H1 (cell line): Measurements from ENCODE around the gene NUB1. TPM values are rescaled to one million over a fixed set of nuclear protein-coding genes. Genes with fewer than 3 reads are reported as not detected.

Experiments used
- BCL11A ChIP-seq, 2 experiments: IDR thresholded peaks; one replicate each; pipeline ENCODE4 v1.6.1; 2011; ENCODE audit warnings: low read depth in 2 of 2, low read length in 2 of 2, mild to moderate bottlenecking in 2 of 2
- CHD7 ChIP-seq: fragments of 300-600 bp; sonication (generic); IDR thresholded peaks from 2 replicates; pipeline ENCODE4 v1.7.1; 2012; ENCODE audit warnings: low read length, moderate library complexity, mild to moderate bottlenecking, inconsistent platforms; ENCODE audit not compliant: insufficient replicate concordance
- FOSL1 ChIP-seq: IDR thresholded peaks from 2 replicates; pipeline ENCODE4 v1.6.1; 2011; ENCODE audit warnings: mild to moderate bottlenecking, low read depth, low read length, moderate library complexity; ENCODE audit not compliant: insufficient read depth
- GTF2F1 ChIP-seq: IDR thresholded peaks from 2 replicates; pipeline ENCODE4 v1.6.1; 2012; ENCODE audit warnings: low read depth, low read length, improper control_type of control experiment, borderline replicate concordance
- RAD21 ChIP-seq, 2 experiments: IDR thresholded peaks in 1 of 2; conservative IDR thresholded peaks in 1 of 2; 2 replicates each; pipeline ENCODE4 v1.6.1; 2011; ENCODE audit warnings: low read depth in 2 of 2, low read length in 2 of 2, improper control_type of control experiment in 1 of 2, inconsistent platforms in 1 of 2, mild to moderate bottlenecking in 1 of 2, moderate library complexity in 1 of 2
- polyA plus RNA-seq, 7 experiments: library from polyadenylated mRNA; depleted of rRNA in 3 of 7; stranded (reverse) in 5 of 7; unstranded in 2 of 7; fragments of >200 nt in 5 of 7; fragments of 200-250 nt in 2 of 7; gene quantifications; 1 replicate in 5 of 7; 2 replicates in 1 of 7; 4 replicates in 1 of 7; pipeline versions ENCODE4 v1.2.1 to v1.2.3, GENCODE V29; 2011 to 2013; ENCODE audit warnings: missing spikeins in 2 of 7, mixed read lengths in 2 of 7
- total RNA-seq: library from RNA; stranded (reverse); fragmentation: NEBNext Ultra II Directional; extraction: Animal tissue kit (Norgen Biotek cat#: 25700); gene quantifications from 2 replicates; pipeline ENCODE4 v1.2.1, GENCODE V29; 2021

Gene NUB1
- total and polyA plus RNA-seq, 2 of the 8 experiments (the other 6 are each of a cell fraction or from before 2014, with no cell fraction given) = 22.1 to 43.5 TPM

DNA sequence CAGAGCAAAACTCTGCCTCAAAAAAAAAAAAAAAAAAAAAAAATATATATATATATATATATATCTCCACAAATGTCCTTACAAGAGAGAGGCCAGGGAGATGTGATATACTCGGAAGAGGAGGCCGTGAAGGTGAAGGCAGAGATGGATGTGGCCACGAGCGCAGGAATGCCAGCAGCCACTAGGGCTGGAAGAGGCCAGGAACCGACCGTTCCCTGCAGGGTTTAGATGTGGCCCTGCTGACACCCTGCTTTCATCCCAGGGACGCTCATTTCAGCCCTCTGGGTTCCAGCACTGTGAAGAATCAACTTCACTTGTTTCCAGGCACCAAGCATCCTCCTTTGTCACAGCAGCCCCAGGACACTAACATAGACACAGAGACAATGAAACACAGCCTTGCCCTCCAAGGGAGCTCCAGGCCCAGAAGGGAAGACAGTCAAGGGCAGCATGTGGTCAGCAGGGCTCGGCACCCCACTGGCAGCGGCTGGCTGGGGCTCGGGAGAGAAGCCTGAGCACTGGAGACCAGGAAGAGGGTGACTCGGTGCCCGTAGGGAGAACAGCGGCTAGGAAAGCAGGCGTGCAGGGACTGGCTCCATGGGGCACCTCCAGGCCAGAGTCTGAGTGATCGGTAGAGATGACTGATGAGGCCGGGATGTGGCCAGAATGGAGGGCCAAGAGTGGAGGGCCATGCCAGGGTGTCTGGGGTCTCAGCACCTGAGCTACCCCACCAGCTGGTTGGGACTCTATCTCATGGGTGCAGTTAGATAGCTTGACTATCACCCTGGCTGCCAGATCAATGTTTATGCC lies 60.6 kb downstream of the NUB1 start (continued):
- no peak for TF ChIP-seq BCL11A (IDR thresholded peaks at IDR 0.05; ENCODE audit: low read depth in 2 of 2, low read length in 2 of 2)
- TF ChIP-seq CHD7 = no peak
- TF ChIP-seq FOSL1 = no peak
- no peak for TF ChIP-seq GTF2F1
- no peak for TF ChIP-seq RAD21 (IDR thresholded peaks at IDR 0.05 in 1 of 2, conservative IDR thresholded peaks at IDR 0.05 in 1 of 2; ENCODE audit: low read depth in 2 of 2, low read length in 2 of 2)
